ENCODE data around the gene STXBP5. TPM values are rescaled to one million over a fixed set of nuclear protein-coding genes. Genes with fewer than 3 reads are reported as not detected.

The STXBP5 gene
- total RNA-seq, 4 donors from 2014 or later: 46.7 to 60.5 (median 50.6) TPM

GRCh38 chr6:147212622-147213021 is 8.4 kb downstream of the STXBP5 start:
- DNase-seq (ENCODE audit: low spot score in 2 of 2): no peak
- no peak overlapping the region for H3K4me3 ChIP-seq (ENCODE audit: low read depth, poor library complexity, severe bottlenecking)
- TF ChIP-seq POLR2A (IDR thresholded peaks at IDR 0.05) (no peak), CTCF (IDR thresholded peaks at IDR 0.05) (no peak)
- intact Hi-C loops (cut with DNase I; ENCODE audit: low total_unique reads): no loop called here
- 94 to 97% methylated on average over 1 of the region's 1 CpG for WGBS, 2 donors

GRCh38 chr6:147213772-147214171 is 9.6 kb downstream of the STXBP5 start:
- intact Hi-C loops (cut with DNase I; ENCODE audit: low total_unique reads): no loop called here
- no peak for DNase-seq (ENCODE audit: low spot score in 2 of 2)
- 0 to 43% methylated on average over 1 of the region's 1 CpG for WGBS, 2 donors
- TF ChIP-seq CTCF (IDR thresholded peaks at IDR 0.05) (no peak), POLR2A (IDR thresholded peaks at IDR 0.05) (no peak)
- no peak overlapping the region for H3K4me3 ChIP-seq (ENCODE audit: low read depth, poor library complexity, severe bottlenecking)

- 92 to 97% methylated on average over 6 of the region's 6 CpGs for WGBS, 2 donors
- no peak overlapping the region for H3K4me3 ChIP-seq (ENCODE audit: low read depth, poor library complexity, severe bottlenecking)
- TF ChIP-seq POLR2A (IDR thresholded peaks at IDR 0.05): no peak
- TF ChIP-seq CTCF (IDR thresholded peaks at IDR 0.05): no peak
- DNase-seq (ENCODE audit: low spot score in 2 of 2): no peak
- intact Hi-C loops (cut with DNase I; ENCODE audit: low total_unique reads): no loop called here
Measured at GRCh38 chr6:147214248-147215227, 10.3 kb downstream of the STXBP5 start.

GRCh38 chr6:147216915-147217314 is 12.7 kb downstream of the STXBP5 start:
- H3K4me3 ChIP-seq (ENCODE audit: low read depth, poor library complexity, severe bottlenecking): no peak overlapping the region
- no peak for DNase-seq (ENCODE audit: low spot score in 2 of 2)
- intact Hi-C loops (cut with DNase I; ENCODE audit: low total_unique reads): no loop called here
- TF ChIP-seq CTCF (IDR thresholded peaks at IDR 0.05) (no peak), POLR2A (IDR thresholded peaks at IDR 0.05) (no peak)
- 85% methylated on average over 3 of the region's 3 CpGs for WGBS, 2 donors

- intact Hi-C loops (cut with DNase I; ENCODE audit: low total_unique reads): no loop called here
- no peak overlapping the region for H3K4me3 ChIP-seq (ENCODE audit: low read depth, poor library complexity, severe bottlenecking)
- TF ChIP-seq POLR2A (IDR thresholded peaks at IDR 0.05) (no peak), CTCF (IDR thresholded peaks at IDR 0.05) (no peak)
- 95% methylated on average over 2 of the region's 2 CpGs for WGBS, 2 donors
- no peak for DNase-seq (ENCODE audit: low spot score in 2 of 2)
Measured at GRCh38 chr6:147217840-147218404, 13.7 kb downstream of the STXBP5 start.

Data from lower leg skin (tissue), 4 donors.